Mucosa of descending colon (tissue), 3 donors: Measurements from ENCODE around the gene ARPC1B. TPM values are rescaled to one million over a fixed set of nuclear protein-coding genes. Genes with fewer than 3 reads are reported as not detected.
"Not testable (repeated sequence)": the region's sequence is repeated elsewhere in the genome, so short reads cannot be mapped to it uniquely, and the experiment has no call there.

Experiments
- ATAC-seq: fragments of 200-7000 bp; cut with Tn5 transposase; one replicate; pipeline ENCODE4 v1.9.1; 2020; ENCODE audit warnings: mild to moderate bottlenecking, moderate library complexity
- DNase-seq, 3 donors: peaks; one replicate each; pipeline ENCODE4 v3.0.0-alpha.2; 2020
- H3K36me3 ChIP-seq: fragments of 200-600 bp; one replicate; pipeline ENCODE4 v1.8.0; 2021; ENCODE audit warnings: low read depth, mild to moderate bottlenecking
- H3K4me1 ChIP-seq: fragments of 200-600 bp; one replicate; pipeline ENCODE4 v1.8.0; 2021; ENCODE audit warnings: low read depth, mild to moderate bottlenecking
- H3K4me3 ChIP-seq: fragments of 200-600 bp; one replicate; pipeline ENCODE4 v1.8.0; 2021; ENCODE audit warnings: mild to moderate bottlenecking
- H3K9me3 ChIP-seq: fragments of 200-600 bp; one replicate; pipeline ENCODE4 v1.8.0; 2021; ENCODE audit warnings: mild to moderate bottlenecking
- intact Hi-C, 2 donors: fragments of 100-400 bp; cut with DNase I in 1 of 2; cut with micrococcal nuclease in 1 of 2; formaldehyde crosslinking; loops; one replicate each; pipeline versions ENCODE4 v1.11.0 to v1.11.1; 2022; cut with DNase I, micrococcal nuclease
- total RNA-seq, 3 donors: library from RNA; stranded (reverse); fragmentation: NEBNext Ultra II Directional in 2 of 3; extraction: Animal tissue kit (Norgen Biotek cat#: 25700) in 2 of 3; gene quantifications; one replicate each; pipeline versions ENCODE4 v1.2.1 to v1.2.4, GENCODE V29; 2021 to 2023
- TF ChIP-seq, protein P1 (sequence below): fragments of 200-600 bp; IDR thresholded peaks from one replicate; pipeline ENCODE4 v1.8.0; 2022; ENCODE audit warnings: antibody characterized with exemption, mild to moderate bottlenecking
- donor health status: DM: no; HTN: no; CAD: no; lungs with moderate emphysema.
- donor health status: DM: no; HTN: no; CAD: no.
- donor health status: DM: no; HTN: yes; CAD: no.

Gene ARPC1B
- total RNA-seq, 3 donors from 2014 or later, result 107 to 153 (median 119) TPM

DNA sequence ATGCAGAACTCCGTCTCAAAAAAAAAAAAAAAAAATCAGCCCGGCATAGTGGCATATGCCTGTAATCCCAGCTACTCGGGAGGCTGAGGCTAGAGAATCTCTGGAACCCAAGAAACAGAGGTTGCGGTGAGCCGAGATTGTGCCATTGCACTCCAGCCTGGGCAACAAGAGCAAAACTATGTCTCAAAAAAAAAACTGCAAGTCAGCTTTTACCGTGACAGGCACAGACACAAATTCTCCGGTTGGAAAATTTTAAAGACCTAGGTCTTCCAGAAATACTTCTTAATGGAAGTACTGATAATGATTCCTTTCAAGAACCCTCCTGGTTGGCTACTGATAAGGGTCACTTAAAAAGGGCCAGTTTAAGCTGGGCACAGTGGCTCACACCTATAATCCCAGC is 19.4 kb upstream of the ARPC1B start:
- TF ChIP-seq, protein P1, sequence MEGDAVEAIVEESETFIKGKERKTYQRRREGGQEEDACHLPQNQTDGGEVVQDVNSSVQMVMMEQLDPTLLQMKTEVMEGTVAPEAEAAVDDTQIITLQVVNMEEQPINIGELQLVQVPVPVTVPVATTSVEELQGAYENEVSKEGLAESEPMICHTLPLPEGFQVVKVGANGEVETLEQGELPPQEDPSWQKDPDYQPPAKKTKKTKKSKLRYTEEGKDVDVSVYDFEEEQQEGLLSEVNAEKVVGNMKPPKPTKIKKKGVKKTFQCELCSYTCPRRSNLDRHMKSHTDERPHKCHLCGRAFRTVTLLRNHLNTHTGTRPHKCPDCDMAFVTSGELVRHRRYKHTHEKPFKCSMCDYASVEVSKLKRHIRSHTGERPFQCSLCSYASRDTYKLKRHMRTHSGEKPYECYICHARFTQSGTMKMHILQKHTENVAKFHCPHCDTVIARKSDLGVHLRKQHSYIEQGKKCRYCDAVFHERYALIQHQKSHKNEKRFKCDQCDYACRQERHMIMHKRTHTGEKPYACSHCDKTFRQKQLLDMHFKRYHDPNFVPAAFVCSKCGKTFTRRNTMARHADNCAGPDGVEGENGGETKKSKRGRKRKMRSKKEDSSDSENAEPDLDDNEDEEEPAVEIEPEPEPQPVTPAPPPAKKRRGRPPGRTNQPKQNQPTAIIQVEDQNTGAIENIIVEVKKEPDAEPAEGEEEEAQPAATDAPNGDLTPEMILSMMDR, result no peak
- H3K4me1 ChIP-seq, result no peaks in the 10 kb centered on the region
- peaks cover 15% of the 10 kb centered on the region for H3K36me3 ChIP-seq
- intact Hi-C loops, result no loop called here
- DNase-seq (no peak), ATAC-seq (no peak)
- H3K9me3 ChIP-seq, result no peaks in the 10 kb centered on the region
- no peak overlapping the region for H3K4me3 ChIP-seq

DNA sequence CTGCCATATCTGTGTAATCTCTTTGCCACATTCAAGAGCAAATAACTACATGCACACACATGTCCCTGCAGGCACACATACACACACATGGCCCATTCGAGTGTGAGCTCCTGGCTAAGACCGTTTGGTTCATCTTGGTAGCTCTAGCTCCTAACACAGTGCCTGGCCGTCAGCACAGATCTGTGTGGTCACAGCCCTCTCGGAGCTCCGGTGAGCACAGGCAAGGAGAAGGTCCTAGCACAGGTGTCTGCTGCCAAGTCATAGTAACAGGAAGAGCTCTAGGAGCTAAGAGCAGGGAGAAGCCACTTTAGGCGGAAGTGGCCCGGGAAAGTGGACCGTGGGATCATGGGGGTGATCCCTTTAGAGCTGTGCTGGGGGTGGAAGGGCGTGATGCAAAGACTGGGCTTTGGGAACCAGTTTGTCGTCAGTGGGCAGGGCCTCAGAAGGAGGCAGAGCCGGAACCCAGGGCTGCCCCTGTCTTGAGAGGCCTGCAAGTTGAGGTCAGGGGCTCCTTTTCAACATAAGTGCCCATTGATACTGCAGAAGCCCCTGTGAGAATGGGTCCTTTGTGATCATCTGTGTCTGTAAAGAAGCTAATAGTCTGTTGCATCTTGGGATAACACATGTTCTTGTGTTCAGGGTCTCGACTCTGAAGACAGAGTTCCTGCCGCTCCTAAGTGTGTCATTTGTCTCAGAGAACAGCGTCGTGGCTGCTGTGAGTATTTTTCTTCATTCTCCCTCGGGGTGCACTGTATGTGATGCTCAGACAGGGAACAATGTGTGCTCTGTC is 16.6 kb upstream of the ARPC1B start:
- peaks cover 18% of the 10 kb centered on the region for H3K36me3 ChIP-seq
- intact Hi-C loops, result no loop called here
- TF ChIP-seq, protein P1, result no peak
- H3K9me3 ChIP-seq, result no peaks in the 10 kb centered on the region
- DNase-seq (no peak), ATAC-seq (no peak)
- H3K4me1 ChIP-seq, result no peaks in the 10 kb centered on the region
- no peak overlapping the region for H3K4me3 ChIP-seq

GRCh38 chr7:99358521-99358920 is 16.0 kb upstream of the ARPC1B start:
- intact Hi-C loops, H3K4me1 ChIP-seq, DNase-seq, H3K4me3 ChIP-seq, ATAC-seq, H3K9me3 ChIP-seq: not testable (repeated sequence)
- H3K36me3 ChIP-seq, result peaks cover 18% of the 10 kb centered on the region

GRCh38 chr7:99359465-99360154 is 14.9 kb upstream of the ARPC1B start:
- DNase-seq, result no peak
- intact Hi-C loops, result loop anchor here (5.0 kb wide), 1 partner anchor 58 kb away; no protein-coding TSS in a partner anchor
- no peaks in the 10 kb centered on the region for H3K9me3 ChIP-seq
- H3K4me3 ChIP-seq, result no peak overlapping the region
- peaks cover 22% of the 10 kb centered on the region for H3K36me3 ChIP-seq
- no peaks in the 10 kb centered on the region for H3K4me1 ChIP-seq
- ATAC-seq, result no peak
- TF ChIP-seq, protein P1, result no peak

DNA sequence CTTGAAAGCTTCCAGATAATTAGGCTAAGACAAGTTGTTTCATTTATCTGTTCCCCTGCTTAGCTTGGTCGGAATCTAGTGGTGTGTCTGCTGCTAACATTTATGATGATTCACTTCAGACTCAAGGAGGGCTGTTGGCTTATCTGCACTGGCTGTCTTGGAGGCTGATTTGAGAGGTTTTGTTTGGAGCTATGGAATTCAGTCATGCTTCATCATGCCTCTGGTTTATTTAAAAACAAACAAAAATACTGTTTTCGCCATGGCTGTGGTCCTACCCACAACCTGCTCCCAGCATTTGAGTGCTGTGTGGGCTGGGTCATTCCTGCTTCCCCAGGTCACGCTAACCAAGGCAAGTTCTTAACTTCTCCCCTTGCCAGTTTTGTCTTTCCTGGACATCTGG is 11.7 kb upstream of the ARPC1B start:
- H3K9me3 ChIP-seq, result no peaks in the 10 kb centered on the region
- intact Hi-C loops, result loop anchor here (5.0 kb wide), 1 partner anchor 54 kb away; no protein-coding TSS in a partner anchor
- DNase-seq, result no peak
- no peak overlapping the region for H3K4me3 ChIP-seq
- no peaks in the 10 kb centered on the region for H3K4me1 ChIP-seq
- peaks cover 15% of the 10 kb centered on the region for H3K36me3 ChIP-seq
- ATAC-seq, result no peak
- TF ChIP-seq, protein P1, result no peak

DNA sequence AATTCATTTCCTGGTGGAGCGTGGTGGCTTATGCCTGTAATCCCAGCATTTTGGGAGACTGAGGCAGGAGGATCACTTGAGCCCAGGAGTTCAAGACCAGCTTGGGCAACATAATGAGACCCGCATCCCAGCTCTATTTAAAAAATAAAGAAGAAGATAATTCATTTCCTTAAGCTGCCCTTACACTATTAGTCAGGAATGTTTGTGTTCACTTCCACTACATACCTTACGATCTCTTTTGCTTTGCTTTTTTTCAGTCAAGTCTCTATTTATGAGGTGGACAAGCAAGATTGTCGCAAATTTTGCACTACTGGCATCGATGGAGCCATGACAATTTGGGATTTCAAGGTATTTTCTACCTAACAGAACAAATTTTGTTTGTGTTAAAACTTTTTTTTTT is 11.2 kb upstream of the ARPC1B start:
- intact Hi-C loops, result loop anchor here (5.0 kb wide), 1 partner anchor 54 kb away; no protein-coding TSS in a partner anchor
- Histone ChIP-seq H3K9me3 (no peaks in the 10 kb centered on the region), H3K4me3 (no peak overlapping the region), H3K36me3 (peaks cover 13% of the 10 kb centered on the region), H3K4me1 (no peaks in the 10 kb centered on the region)
- ATAC-seq (no peak), DNase-seq (no peak)
- TF ChIP-seq, protein P1, result no peak
